Hematopoietic multipotent progenitor cell treated with erythropoietin and hydrocortisone succinate and interleukin-3 and kit ligand, for 17 days (in vitro differentiated cells): ENCODE data around the gene TNS3.
A peak's percentile ranks its signal among the peaks of the same experiment; 100 is the strongest.

Experiments
- DNase-seq: peaks from one replicate; pipeline ENCODE4 v3.0.0-alpha.2; 2015; ENCODE audit warnings: low spot score

The TNS3 gene

DNA sequence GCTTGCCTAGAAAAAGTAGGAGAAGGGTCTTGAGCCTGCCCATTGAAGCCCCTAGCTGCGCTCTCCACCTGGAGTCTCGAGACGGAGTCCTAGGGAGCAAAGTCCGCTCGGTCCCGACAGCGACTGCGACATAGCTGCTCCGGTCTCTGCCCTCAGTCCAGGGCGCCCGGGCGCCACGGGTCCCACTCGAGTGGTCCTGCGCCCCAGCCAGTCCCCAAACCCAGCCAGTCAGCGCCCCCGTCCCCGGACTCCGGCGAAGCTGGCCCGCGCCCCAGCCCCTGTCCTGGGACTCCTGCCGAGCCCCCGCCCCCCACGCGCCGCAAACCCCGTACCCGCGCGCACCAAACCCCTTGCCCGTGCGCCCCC lies 490 bp downstream of the TNS3 start:
- DNase-seq: no peak

DNA sequence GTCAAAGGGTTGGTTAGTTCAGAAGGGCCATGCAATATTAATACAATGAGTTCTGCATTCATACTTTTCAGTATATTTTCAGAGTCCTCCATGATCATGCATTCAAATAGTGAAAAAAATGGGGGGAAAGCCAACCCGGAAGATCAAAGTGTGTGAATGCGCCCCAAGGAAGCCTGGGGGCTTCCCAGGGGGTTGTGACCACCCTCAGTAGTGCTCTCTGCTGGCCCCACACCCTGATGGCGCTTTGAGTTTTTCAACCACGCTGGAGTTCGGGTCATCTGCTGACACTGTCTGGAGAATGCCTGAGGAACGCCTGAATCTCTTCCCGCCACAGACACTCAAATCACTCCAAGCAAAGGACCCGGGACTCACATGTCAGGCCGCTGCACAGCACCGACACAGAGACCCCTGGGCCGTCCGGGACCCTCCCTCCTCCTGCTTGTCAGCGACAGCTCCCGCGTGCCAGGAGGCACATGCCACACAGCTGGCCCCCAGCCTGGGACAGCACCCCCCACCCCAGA lies 1.0 kb downstream of the TNS3 start:
- DNase-seq: no peak

DNA sequence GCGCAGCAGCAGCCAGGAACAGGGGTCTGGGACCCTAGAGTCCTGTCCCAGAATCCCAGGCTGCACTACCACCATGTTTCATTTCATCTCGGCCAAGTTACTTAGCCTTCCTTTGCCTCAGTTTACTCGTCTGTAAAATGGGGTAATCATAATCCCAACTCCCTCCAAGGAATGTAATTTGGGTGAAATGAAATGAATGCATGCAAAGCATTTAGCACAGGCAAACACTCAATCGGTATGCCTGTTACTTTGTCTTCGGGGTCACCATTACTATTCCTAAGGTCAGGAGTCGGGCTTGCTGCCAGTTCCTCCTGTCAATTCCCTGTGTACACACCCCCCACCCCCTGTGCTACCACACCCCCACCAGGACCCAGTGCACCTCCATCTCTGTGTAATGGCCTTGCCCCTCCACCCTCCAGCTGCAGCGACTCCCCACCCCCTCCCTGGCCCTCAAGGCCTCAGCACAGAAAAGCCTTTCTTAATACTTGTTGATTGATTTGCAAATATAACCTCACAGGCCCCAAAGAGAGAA lies 1.7 kb downstream of the TNS3 start:
- DNase-seq: no peak

DNA sequence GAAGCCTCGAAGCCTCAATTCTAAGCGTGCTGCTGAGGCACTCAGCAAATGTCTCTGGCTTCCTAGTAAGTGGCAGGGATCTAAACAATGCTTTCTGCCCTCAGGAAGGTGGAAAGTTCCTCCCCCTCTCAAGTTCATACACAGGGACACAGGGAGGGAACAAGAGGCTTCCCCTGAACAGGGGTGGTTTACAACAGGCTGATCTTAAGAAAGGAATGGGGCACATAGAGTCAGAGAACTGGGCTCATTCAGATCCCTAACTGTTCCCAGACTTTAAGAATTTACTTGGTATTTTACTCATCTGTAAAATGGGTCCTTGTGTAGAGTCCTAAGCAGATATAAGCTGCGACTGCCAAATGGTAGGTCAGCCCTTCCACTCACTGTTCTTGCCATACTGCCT lies 2.5 kb downstream of the TNS3 start:
- no peak for DNase-seq

DNA sequence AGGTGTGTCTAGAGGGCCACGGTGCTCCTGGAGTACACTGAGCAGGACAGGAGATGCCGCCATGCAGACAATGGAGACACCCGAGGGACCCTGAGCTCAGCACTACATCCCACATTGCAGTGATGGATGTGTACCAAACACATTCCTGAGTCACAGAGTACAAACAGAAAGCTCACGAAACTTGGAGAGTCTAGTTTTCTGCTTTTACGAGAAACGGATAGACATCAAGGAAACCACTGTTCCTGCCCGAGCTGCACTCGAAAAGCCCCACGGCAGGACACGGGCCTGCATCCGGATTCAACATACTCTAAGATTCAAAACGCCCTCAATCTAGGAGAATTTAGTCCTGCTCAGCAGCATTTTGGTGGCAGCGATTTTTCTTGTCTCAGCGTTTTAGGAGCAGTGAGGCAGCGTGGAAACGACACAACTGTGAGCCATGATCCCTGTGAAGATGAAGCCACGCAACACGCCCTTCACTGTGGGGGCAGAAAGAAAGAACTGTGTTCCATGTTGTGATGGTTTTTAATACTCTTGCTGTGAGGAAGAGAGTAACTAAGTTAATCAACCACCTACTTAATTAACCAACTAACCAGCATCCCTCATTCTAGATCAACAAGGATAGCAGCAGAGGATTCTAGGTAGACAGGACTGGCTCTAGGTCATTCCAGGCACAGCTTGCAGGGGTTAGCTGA lies 3.2 kb downstream of the TNS3 start:
- DNase-seq: no peak

DNA sequence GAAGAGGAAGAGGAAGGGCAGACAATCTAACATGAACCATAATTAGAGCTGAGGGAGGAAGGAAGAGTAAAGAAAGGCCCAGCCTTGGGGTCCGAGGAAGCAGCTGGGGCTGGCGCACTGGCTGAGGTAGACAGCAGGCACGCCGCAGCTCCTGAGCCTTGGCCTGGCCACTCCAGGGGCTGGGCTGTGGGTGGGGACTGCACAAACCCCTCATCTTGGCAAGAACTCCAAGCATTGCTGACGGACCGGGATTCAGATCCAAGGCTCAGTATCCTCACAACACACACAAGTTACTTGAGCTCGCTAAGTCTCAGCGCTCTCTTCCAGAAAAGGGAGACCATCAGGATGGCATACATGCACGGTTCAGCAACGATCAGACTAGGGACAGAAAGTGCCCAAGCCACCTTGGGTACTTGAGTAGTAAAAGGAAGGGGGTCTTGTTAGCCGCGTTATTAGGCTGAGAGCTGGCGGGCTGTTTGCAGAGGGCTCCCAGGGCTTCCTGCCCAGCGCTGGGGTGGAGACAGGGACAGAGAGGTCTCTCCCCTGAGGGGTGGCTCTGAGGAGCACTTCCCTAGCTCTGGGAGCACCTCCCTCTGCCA lies 4.5 kb downstream of the TNS3 start:
- DNase-seq: no peak

DNA sequence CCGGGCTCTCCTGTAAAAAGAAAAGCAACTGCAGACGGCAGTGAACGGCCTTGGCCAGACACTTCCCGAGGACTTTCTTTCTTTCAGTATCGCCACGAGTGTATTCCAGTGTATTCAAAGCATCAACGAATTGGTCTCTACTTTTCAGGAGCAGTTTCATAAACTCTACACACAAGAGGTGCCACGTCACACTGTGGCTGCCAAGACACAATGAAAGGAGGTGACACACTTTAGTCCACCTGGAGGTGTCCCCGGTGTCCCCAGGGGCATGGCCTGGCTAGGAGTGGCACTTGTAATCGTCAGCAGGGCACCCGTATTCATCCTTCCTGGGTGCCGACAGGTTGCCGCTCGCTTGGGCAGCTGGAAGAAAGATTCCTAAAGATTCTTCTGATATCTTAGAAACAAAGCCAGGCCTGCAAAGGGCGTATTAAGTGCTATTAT lies 5.0 kb downstream of the TNS3 start:
- DNase-seq: no peak

DNA sequence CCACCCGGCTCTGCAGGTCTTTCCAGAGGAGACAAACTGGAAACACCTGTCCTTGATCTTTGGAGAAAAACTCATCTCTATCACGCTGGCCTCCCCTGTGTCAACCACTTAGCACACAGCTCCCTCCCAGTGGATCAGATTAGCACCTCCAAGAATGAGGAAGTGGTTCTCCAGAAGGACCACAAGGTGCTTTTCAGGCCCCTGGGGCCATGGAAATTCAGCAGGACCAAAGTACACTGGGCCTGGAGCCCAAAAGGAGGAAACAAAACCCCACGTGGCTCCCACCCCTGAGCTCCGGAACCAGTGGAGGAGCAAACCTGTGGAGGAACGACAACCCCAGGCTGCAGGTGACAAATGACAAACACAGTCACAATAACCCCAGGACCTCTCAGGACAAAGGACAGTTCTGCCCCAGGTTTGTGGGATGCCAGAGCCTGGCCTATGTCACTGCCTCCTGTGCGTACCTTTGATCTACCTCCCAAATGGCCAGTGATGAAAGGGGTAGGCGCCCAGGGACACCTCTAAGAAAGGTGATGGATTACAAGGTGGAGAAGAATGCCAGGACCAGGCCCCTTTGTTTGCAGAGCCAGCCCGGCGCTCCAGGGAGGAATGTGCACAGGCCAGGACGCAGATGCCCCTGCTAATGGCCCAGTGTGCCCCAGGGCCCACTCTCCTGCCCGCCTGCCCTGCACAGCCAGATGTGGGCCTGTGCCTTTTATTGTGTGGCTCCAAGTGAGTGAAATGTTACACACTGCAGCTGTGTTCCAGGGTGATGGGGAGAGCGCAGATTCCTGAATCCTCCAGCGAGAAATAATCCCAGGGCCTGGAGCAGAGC lies 5.7 kb downstream of the TNS3 start:
- no peak for DNase-seq

DNA sequence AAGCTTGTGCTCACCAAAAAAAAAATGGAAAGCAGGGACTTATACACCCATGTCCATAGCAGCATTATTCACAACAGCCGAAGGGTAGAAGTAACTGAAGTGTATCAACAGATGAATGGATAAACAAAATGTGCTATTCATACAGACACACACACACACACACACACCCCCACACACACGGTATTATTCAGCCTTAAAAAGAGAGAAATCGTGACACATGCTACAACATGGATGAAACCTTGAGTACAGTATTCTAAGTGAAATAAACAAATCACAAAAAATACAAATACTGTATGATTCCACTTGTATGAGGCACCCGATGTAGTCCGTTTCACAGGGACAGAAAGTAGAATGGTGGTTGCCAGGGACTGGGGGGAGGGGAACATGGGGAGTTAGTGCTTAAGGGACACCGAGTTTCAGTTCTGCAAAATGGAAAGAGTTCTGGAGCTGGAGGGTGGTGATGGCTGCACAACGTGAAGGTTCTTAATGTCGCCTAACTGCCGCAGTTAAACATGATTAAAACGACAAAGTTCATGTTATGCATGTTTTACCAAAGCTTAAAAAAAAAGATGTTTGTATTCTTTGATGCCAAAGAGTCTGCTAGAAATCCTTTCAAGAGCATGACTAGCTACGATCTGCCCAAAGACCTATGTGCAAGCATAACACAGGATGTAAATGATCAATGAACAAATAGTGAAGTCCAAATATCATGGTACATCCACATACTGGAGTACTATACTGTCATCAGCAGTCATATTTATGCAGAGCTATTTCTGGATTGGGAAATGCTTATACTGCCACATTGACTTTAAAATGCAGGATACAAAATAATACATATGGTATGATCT lies 7.2 kb downstream of the TNS3 start:
- DNase-seq: no peak

DNA sequence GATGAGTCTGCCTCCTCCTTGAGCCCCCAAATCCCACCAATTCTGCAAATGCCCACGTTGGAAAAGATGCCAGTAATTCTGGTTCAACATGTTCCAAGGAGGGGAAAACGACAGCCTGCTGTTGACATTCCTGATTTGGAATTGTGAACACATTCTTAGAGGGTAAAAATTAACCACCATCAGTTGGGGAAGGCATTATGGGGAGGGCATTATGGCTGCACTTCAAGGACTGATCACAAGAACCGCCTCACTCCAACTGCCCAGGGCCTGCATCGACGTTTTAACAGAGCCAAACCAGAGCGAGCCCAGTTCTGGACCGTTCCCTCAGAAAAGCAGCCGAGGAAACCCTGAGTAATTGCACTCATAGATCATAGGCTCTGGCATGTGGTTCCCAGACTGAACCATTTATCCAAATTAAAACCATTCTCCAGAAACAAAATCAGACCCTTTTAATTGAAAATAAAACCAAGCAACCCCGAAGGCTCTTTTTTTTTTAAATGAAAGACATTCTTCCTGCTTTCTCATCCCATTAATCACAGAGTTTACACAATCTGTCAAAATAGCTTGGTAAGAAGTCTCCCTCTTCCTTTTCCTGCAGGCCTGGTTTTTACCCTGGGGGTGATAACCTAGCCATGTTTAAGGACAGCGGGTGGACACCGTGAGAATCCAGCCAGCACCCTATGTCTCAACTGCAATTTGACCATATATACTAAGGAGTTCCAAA lies 8.0 kb downstream of the TNS3 start:
- DNase-seq: no peak

DNA sequence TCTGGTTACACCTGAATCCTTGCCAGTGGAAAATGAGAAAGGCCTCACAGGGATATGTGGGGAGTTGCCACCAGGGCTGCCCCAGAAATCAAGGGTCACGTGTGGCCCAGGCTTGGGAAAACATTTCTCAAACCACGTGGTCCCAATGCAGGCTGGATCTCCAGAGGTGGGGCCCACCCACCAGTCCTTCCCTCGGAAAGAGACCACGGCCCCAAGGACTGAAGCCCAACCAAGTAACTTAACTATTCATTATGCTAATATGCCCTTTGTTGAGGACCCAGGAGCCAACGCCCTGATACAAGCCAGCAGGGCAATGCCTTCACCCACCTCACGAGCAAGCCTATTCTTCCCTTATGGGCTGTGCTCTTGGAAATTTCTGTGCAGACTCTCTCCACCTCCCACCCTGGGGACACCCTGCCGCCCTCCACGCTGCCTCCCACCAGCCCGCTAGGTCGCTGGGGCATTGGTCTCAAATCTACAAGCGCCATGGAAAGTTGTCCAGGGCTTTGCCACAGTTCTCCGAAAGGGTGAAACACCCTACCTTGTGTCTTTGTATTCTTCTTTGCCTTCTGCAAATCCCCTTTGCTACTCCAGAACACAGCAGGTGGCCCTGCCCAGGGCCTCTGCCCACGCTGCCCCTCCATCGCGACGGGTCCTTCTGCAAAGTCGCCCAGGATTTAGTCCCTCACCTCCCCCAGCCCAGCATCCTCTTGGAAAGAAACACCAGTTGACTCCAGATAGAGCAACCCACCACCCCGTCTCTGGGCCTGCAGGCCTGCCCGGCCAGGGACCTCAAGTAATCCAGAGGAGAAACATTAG lies 8.8 kb downstream of the TNS3 start:
- DNase-seq: no peak

DNA sequence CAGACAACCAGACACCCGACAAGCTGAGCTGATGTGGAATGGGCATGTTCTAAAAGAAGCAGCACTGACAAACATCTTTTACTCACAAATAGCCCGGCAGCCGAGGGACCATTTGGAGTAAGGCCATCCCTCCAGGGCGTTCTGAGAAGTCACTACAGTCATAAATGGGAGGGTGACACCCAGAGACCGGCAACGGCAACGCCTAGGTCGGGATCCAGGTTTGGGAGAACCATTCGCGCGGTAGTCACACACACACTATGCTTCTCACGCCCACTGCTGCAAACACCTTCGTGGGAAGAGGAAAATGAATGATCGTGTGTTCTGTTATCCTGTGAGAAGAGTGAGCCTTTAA lies 9.8 kb downstream of the TNS3 start:
- no peak for DNase-seq

DNA sequence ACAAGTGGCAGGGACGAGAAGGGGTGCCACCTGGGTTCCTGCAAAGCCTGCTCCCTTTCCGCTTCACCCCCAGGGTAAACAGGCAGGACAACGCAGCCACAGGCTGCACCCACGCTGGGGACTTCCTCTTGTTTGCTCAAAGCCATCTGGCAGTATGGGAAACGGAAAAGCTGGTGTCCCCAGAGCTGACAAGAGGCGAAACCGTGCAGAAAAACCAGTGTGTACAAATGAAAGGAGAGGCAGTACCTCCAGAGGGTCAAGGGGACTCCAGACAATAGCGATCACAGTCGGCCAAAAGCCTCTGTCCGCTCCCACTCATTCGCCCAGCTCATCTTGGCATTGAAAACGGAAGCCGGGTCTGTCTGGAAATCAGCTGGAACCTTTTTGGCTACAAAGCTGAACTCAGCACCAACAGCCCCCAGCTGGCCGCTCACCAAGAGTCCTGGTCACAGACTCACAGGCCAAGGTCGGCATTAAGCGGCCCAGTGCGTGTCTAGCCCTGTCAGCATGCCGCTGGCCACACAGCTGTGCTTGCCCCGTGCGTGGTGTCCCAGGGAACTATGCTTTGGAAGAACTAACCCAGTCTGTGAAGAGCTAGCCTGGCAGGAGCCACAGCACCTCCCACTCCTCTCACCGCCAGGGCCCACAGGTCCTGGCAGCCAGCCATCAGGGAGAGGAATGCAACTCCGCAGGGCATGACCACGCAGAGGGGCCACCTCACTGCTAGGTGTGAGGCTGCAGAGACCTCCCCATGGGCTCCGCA lies 10.4 kb downstream of the TNS3 start:
- peak; percentile 51 for DNase-seq

DNA sequence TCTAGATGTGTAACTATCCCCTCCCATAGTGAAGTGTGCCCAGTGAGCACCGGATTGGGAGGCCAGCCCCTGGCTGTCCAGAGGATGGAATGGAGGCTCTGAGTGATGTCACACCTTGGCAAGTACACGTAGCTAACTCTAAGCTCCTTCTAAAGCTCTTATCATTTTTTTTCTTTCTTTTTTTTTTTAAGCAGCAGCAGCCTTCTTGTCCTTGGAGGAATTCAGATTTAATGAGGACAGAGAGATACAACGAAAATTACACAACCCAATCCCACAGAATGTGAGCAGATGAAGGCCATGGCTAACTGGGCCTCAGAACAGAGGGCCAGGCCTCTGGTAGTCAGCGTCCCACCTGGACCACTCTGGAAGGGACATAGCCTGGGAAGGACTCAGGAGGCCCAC lies 11.3 kb downstream of the TNS3 start:
- no peak for DNase-seq

DNA sequence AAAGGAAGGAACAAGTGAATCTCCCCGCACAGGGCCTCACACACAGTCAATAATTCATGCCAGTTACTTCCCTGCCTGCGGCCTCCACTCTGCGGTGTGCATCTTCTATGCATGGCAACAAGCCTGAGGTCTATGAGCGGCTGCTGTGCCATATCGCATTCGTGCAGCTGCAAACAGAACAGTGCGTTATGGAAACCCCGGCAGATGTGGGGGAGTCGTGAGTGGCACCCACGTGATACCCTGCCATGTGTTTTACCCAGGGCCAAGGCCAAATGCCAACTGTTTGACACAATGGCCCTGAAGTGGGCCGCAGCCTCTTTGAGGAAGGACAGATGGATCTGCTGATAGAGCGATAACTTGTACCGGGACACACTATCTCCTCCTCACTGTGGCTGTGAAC lies 13.4 kb downstream of the TNS3 start:
- peak; percentile 69 for DNase-seq

DNA sequence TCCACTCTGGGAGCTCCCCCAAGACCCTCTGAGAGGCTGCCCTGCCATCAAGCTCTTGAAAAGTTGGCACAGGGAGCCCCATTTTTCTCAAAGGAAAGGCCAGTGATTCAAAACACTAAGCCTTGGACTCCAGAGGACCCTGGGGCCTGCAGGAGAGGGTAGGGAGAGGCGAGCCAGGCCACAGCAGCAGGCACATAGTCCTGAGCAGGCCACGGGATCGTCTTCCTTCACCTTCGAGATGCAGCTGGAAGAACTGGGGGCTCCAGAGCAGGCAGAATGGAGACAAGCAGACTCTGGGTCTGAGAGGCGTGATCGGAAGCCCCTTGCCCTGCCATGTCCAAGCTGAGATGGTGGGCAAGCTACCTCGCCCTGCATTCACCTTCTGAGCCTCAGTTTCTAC lies 13.9 kb downstream of the TNS3 start:
- DNase-seq: no peak

DNA sequence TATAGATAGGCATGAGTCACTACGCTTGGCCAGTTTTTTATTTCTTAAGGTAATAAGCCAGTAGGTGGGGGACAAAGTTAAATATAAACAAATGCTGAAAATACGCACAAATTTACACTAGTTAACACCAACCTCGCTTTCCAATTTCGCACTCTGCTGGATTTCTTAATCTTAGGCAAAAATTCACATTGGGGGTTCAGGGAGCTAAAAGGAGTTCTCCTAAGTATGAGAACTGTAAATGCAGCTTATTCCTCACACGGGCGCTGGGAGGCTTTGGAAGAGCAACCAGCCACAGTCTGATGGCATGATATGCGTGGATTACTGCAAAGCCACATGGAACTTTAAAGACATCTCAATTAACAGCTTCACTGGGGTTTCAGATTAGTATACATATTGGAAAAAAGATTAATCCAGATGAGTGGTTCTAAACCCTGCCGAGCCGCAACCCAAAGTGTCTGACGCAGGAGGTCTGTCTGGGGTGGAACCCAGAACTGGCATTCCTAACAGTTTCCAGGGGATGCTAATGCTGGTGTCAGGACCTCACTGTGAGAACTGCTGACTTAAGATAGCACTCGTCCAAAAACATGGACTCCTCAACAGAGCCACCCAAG lies 16.2 kb downstream of the TNS3 start:
- DNase-seq: no peak

DNA sequence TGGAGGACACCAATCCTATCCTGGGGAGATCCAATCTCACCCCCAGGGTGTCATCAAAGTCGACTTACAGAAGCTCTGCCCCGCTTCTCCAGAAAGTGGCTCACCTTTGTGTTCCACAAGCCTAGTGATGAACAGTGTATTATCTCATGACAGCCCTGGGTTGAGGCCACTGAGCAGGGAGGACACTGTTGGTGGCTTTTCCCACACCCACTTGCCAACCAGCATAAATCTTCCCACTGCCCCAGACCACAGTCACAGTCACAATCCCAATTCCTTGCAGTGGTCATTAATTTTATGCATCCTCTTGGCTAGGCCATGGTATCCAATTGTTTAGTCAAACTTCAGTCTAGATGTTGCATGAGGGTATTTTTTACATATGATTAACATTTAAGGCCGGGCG lies 18.4 kb downstream of the TNS3 start:
- DNase-seq: no peak
